IPS-18c (cell line): ENCODE measurements around the gene RELCH.
A peak's percentile ranks its signal among the peaks of the same experiment; 100 is the strongest.
"Not testable (repeated sequence)": the region's sequence is repeated elsewhere in the genome, so short reads cannot be mapped to it uniquely, and the experiment has no call there.

ENCODE experiments used
- H3K4me3 ChIP-seq: 2 replicates; pipeline ENCODE4 v1.7.0; 2013; ENCODE audit warnings: low read depth, mild to moderate bottlenecking, low read length, moderate library complexity; ENCODE audit not compliant: insufficient read depth
- H3K9me3 ChIP-seq: one replicate; pipeline ENCODE4 v1.6.1; 2013; ENCODE audit warnings: mild to moderate bottlenecking, low read length, moderate library complexity; ENCODE audit not compliant: control insufficient read depth, insufficient read depth

Gene RELCH

GRCh38 chr18:62186774-62187542 is at the start of gene RELCH, which contains the start of gene PIGN:
Gene RELCH, plus strand, starts transcription at chr18:62187255. Its CDS starts 251 bp downstream, at chr18:62187506.
Gene PIGN, minus strand, starts transcription at chr18:62187056. Its CDS starts 25,703 bp downstream, at chr18:62161353.
- H3K4me3 ChIP-seq = peak within 1 kb of the TSS; percentile 92
- no peaks in the 10 kb centered on the region for H3K9me3 ChIP-seq

GRCh38 chr18:62138461-62139235 is 48.4 kb upstream of the RELCH start:
- Histone ChIP-seq H3K4me3 (no peak overlapping the region), H3K9me3 (no peaks in the 10 kb centered on the region)

GRCh38 chr18:62140259-62140658 is 46.8 kb upstream of the RELCH start:
- H3K9me3 ChIP-seq = no peaks in the 10 kb centered on the region

GRCh38 chr18:62144338-62144737 is 42.7 kb upstream of the RELCH start:
- no peaks in the 10 kb centered on the region for H3K9me3 ChIP-seq
- H3K4me3 ChIP-seq = no peak overlapping the region

More at GRCh38 chr18:62140259-62140658, 46.8 kb upstream of the RELCH start:
- H3K4me3 ChIP-seq = no peak overlapping the region

- H3K9me3 ChIP-seq = no peaks in the 10 kb centered on the region
- H3K4me3 ChIP-seq = no peak overlapping the region
These were observed 35.8 kb upstream of the RELCH start for GRCh38 chr18:62151068-62151771.

- H3K4me3 ChIP-seq = no peak overlapping the region
These were observed 34.2 kb upstream of the RELCH start for GRCh38 chr18:62152844-62153243.

GRCh38 chr18:62157843-62158242 is 29.2 kb upstream of the RELCH start:
- Histone ChIP-seq H3K4me3 (no peak overlapping the region), H3K9me3 (no peaks in the 10 kb centered on the region)

More at GRCh38 chr18:62152844-62153243, 34.2 kb upstream of the RELCH start:
- H3K9me3 ChIP-seq = no peaks in the 10 kb centered on the region

GRCh38 chr18:62164310-62164709 is 22.7 kb upstream of the RELCH start:
- H3K4me3 ChIP-seq = no peak overlapping the region

GRCh38 chr18:62164855-62165487 is 22.1 kb upstream of the RELCH start:
- Histone ChIP-seq H3K9me3 (no peaks in the 10 kb centered on the region), H3K4me3 (no peak overlapping the region)

More at GRCh38 chr18:62164310-62164709, 22.7 kb upstream of the RELCH start:
- no peaks in the 10 kb centered on the region for H3K9me3 ChIP-seq

- Histone ChIP-seq H3K4me3 (no peak overlapping the region), H3K9me3 (no peaks in the 10 kb centered on the region)
These were observed 21.5 kb upstream of the RELCH start for GRCh38 chr18:62165583-62165982.

GRCh38 chr18:62166524-62166923 is 20.5 kb upstream of the RELCH start:
- not testable (repeated sequence) for H3K9me3 ChIP-seq, H3K4me3 ChIP-seq

- H3K4me3 ChIP-seq = no peak overlapping the region
- no peaks in the 10 kb centered on the region for H3K9me3 ChIP-seq
These were observed 16.2 kb upstream of the RELCH start for GRCh38 chr18:62170857-62171256.

- H3K9me3 ChIP-seq = no peaks in the 10 kb centered on the region
- H3K4me3 ChIP-seq = no peak overlapping the region
These were observed 14.8 kb upstream of the RELCH start for GRCh38 chr18:62172298-62172697.

GRCh38 chr18:62175521-62175920 is 11.5 kb upstream of the RELCH start:
- no peaks in the 10 kb centered on the region for H3K9me3 ChIP-seq
- no peak overlapping the region for H3K4me3 ChIP-seq

- Histone ChIP-seq H3K4me3 (no peak overlapping the region), H3K9me3 (no peaks in the 10 kb centered on the region)
These were observed 9.8 kb upstream of the RELCH start for GRCh38 chr18:62177271-62177670.

- Histone ChIP-seq H3K9me3 (no peaks in the 10 kb centered on the region), H3K4me3 (no peak overlapping the region)
These were observed 7.8 kb upstream of the RELCH start for GRCh38 chr18:62179213-62179612.

- H3K9me3 ChIP-seq = no peaks in the 10 kb centered on the region
- H3K4me3 ChIP-seq = no peak overlapping the region
These were observed 4.8 kb upstream of the RELCH start for GRCh38 chr18:62182220-62182619.
